PFSK-1 (cell line): ENCODE measurements around the gene TNFAIP1.

Experiments used
- FOXP2 ChIP-seq: optimal IDR thresholded peaks from 2 replicates; pipeline ENCODE3; 2011; ENCODE audit warnings: borderline replicate concordance, control low read depth, inconsistent platforms; ENCODE audit not compliant: insufficient read depth; ENCODE audit errors: extremely low read length, extremely low read depth
- POLR2AphosphoS5 ChIP-seq: IDR thresholded peaks from 2 replicates; pipeline ENCODE4 v1.6.1; 2012; ENCODE audit warnings: low read depth, mild to moderate bottlenecking, control low read depth, low read length, moderate library complexity
- REST ChIP-seq, 2 experiments: IDR thresholded peaks; 2 replicates each; pipeline versions ENCODE4 v1.6.1 to v1.8.0; 2011 to 2012; ENCODE audit warnings: low read depth in 2 of 2, low read length in 2 of 2, control low read depth in 1 of 2, inconsistent platforms in 1 of 2, mild to moderate bottlenecking in 1 of 2, moderate library complexity in 1 of 2; ENCODE audit not compliant: insufficient read depth in 1 of 2
- SIN3A ChIP-seq: IDR thresholded peaks from 2 replicates; pipeline ENCODE4 v1.6.1; 2012; ENCODE audit warnings: mild to moderate bottlenecking, low read length, moderate library complexity, borderline replicate concordance; ENCODE audit not compliant: insufficient read depth
- TAF1 ChIP-seq: IDR thresholded peaks from 2 replicates; pipeline ENCODE4 v1.6.1; 2012; ENCODE audit warnings: low read length, control low read depth, borderline replicate concordance; ENCODE audit not compliant: insufficient read depth

Gene TNFAIP1

GRCh38 chr17:28368915-28369683, 33.5 kb downstream of the TNFAIP1 start:
- TF ChIP-seq POLR2AphosphoS5 (no peak), SIN3A (no peak), REST (IDR thresholded peaks at IDR 0.05; ENCODE audit: insufficient read depth in 1 of 2, low read depth in 2 of 2, low read length in 2 of 2) (no peak), TAF1 (no peak), FOXP2 (no peak)

GRCh38 chr17:28369684-28370034, 34.1 kb downstream of the TNFAIP1 start:
- TF ChIP-seq FOXP2 (no peak), SIN3A (no peak), POLR2AphosphoS5 (no peak), TAF1 (no peak), REST (IDR thresholded peaks at IDR 0.05; ENCODE audit: insufficient read depth in 1 of 2, low read depth in 2 of 2, low read length in 2 of 2) (no peak)

- TF ChIP-seq REST (IDR thresholded peaks at IDR 0.05; ENCODE audit: insufficient read depth in 1 of 2, low read depth in 2 of 2, low read length in 2 of 2): no peak; a peak in 1 of 4 replicates
- TF ChIP-seq SIN3A: no peak
- TF ChIP-seq TAF1: no peak
- TF ChIP-seq POLR2AphosphoS5: no peak
- no peak for TF ChIP-seq FOXP2
Observed at GRCh38 chr17:28370035-28370743, 34.6 kb downstream of the TNFAIP1 start, which contains the start of gene VTN. Gene VTN, minus strand, starts transcription at chr17:28370307. Its CDS starts 104 bp downstream, at chr17:28370203.

GRCh38 chr17:28370744-28371103, 35.2 kb downstream of the TNFAIP1 start:
- TF ChIP-seq FOXP2 (no peak), TAF1 (no peak), REST (IDR thresholded peaks at IDR 0.05; ENCODE audit: insufficient read depth in 1 of 2, low read depth in 2 of 2, low read length in 2 of 2) (no peak), POLR2AphosphoS5 (no peak), SIN3A (no peak)
